Frontal cortex (tissue), 4 donors: ENCODE measurements around the gene CROCC2. TPM values are rescaled to one million over a fixed set of nuclear protein-coding genes. Genes with fewer than 3 reads are reported as not detected.

ENCODE experiments used
- DNase-seq, 2 donors: peaks; one replicate each; pipeline ENCODE4 v3.0.0; 2012; ENCODE audit warnings: low spot score in 2 of 2
- FAIRE-seq: peaks from 2 replicates; lab custom pipeline; 2012; peaks lifted over from hg19 to GRCh38; lab: Jason Lieb, UNC
- total RNA-seq: library from RNA; depleted of rRNA; stranded (reverse); fragments of >200 nt; gene quantifications from one replicate; pipeline ENCODE4 v1.2.3, GENCODE V29; 2014
- donor health status: control.
- donor health status: control.
- donor health status: control.

Gene CROCC2
- total RNA-seq, 1 donor from 2014 or later, result not detected

DNA sequence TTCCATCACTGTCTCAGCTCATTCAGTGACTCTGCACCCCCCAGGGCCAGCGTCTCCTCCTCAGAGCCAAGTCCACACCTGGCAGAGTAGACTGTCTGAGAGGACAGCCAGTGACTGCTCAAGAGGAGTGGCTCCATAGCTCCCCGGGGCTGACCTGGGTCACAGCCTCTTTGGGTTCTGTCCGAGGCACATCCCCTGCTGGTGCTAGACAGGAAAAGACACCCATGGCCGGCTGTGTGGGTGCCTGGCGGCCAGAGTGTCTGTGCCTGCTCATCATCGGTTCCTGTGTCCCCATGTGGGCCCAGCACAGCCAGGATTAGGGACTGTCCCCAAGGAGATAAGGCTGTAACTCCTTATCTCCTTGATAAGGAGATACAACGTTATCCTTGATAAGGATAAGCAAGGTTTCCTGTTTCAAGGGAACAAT, 3.5 kb upstream of the CROCC2 start:
- FAIRE-seq (no peak), DNase-seq (no peak)

DNA sequence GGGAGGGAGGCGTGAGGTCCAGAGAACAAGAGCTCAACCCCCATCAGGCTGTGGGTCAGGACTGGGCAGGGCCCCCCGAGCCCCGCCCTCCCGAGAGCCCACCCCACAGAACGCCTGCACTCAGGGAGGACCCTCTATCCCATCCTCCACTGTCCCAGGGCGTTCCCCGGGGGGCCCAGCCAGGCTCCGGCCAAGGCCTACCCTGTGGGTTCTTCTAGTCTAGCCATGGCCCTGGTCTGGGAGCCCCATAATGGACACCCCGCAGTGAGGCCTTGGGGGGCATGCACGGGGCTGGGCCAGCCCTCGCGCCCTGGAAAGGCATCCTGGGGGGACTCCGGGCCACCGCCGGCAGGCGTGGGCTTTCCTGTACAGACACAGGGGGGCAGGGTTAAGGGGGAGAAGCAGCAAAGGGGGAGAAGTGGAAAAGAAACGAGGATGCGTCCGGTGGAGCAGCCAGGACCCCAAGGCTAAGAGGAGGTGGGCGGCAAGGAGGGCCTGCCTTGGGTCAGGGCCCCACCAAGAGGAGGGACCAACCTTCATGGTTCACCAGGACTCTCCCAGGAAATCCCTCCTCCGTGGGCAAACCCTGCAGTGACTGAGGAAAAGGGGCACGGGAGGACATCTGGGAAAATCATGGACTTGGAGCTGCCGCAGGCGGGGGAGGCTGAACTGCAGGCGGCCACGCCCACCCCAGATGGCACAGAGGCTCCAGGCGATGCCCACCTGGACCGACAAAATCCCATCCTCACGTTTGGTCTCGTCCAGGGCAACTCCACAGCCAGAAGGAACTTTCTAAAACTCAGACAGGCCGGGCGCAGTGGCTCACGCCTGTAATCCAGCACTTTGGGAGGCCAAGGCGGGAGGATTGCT, 2.7 kb upstream of the CROCC2 start:
- no peak for DNase-seq
- no peak for FAIRE-seq

- FAIRE-seq (no peak), DNase-seq (no peak)
Observed at GRCh38 chr2:240904216-240905175, 1.6 kb upstream of the CROCC2 start.

GRCh38 chr2:240905176-240905781, 857 bp upstream of the CROCC2 start:
- DNase-seq (no peak), FAIRE-seq (no peak)

DNA sequence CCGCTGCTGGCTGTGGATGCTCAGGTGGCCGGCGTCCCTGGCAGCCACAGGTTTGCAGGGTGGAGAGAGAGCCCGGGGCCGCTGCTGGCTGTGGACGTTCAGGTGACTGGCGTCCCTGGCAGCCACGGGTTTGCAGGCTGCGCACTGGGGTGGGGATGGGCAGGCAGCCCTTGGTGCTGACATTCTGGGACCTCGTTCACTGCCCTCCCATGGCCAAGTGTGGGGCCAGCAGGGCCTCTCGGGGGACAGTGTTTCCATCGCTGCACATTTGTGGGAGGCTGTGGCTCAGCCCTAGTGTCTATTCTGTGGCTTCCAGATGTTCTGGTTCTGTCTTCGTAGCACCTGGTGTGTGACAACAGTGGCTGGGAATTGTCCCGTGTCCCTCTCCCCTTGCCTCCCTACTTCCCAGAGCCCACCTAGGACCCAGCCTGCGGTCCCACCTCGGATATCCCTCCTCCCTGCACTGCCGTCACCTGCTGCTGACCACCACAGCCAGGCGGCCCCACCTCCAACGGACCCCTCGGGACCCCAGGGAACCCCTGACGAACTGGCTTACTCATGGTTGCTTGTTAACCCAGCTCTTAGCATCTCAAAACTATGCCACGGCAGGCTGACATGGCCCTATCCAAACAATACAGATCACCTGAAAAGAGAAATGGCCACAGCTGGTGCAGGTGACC, 915 bp downstream of the CROCC2 start:
- DNase-seq, result no peak
- FAIRE-seq, result no peak

- DNase-seq, result no peak
- no peak for FAIRE-seq
Observed at GRCh38 chr2:240909216-240909974, 3.3 kb downstream of the CROCC2 start.

GRCh38 chr2:240911641-240912265, 5.6 kb downstream of the CROCC2 start:
- no peak for DNase-seq
- FAIRE-seq, result no peak

DNA sequence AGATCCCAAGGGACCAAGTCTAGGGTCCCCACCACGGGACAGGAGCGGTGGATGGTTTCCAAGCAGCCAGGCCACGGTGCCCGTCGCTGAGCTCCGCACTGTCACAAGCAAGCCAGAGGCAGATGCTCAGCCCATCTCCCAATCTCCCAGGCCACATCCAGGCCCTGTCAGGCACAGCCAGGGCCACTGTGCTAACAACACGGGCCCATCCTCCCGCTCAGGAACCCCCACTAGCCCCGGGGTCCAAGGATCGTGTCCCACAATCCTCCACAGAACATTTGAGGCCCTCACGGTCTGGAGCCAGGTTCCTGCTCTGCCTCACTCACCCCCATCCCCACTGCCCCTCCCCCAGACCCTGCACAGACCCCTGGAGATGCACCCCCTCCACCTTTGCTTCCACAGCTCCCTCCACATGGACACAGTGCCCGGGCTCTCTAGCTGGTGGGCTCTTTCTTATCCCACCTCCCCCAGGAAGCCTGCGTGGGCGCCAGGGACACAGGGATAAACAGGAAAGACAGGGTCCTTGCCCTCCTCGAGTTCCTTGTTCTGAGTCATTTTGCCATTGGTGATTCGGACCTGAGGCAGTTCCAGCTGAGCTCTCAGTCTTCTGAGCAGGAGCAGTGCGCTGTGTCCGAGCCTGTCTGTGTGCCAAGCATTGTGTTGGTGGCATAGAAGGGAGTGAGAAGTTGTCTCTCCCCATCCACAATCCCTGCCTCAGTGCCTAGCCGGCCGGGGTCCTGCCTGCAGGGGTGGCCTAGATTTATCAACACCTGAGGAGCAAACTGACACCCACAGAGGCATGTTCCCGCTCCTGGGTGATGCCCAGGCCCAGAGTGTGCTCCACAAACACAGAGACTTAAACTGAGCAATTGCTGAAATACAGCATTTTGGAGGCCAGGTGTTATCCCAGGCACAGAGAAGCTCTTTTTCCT, 7.0 kb downstream of the CROCC2 start:
- no peak for FAIRE-seq

DNA sequence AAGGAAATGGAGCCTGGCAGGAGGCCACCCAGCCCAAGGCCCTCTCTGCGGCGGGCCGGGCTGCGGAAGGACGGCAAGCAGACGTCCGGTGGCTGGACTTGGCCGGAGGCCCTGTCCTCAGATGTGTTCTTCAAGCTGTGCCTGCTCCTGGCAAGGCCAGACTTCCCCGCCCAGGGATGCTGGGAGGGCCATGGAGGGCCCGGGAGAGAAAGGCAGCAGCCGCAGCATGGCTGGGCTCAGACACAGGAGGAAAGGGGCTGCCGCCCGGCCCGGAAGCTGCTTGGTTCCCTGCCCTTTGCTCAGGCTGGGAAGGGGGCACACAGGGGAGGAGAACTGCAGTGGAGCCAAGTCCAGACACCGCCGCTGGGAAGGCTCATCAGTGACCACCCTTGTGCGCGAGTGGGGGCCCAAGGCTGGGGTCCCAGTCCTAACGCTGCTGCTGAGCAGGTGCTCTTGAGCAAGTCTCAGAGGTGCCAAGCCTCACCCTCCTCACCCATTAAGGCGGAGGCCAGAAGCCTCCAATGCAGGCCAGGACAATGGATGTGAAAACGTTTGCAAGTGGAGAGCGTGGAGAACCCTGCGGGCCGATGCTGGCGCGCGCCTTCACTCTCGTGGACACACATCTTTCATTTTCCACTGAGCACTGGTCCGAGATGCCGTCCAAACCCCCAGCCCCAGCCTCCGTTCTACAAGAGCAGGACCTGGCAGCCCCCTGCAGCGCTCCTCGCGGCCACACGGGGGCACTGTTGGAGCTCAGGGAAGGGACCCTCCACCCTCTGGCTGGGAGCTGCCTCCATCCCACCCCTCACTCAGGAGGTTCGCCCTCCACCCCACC, 7.9 kb downstream of the CROCC2 start:
- no peak for FAIRE-seq
- peak; percentile 69 to 73 for DNase-seq

More for the DNA sequence above, 7.0 kb downstream of the CROCC2 start:
- DNase-seq, result no peak

DNA sequence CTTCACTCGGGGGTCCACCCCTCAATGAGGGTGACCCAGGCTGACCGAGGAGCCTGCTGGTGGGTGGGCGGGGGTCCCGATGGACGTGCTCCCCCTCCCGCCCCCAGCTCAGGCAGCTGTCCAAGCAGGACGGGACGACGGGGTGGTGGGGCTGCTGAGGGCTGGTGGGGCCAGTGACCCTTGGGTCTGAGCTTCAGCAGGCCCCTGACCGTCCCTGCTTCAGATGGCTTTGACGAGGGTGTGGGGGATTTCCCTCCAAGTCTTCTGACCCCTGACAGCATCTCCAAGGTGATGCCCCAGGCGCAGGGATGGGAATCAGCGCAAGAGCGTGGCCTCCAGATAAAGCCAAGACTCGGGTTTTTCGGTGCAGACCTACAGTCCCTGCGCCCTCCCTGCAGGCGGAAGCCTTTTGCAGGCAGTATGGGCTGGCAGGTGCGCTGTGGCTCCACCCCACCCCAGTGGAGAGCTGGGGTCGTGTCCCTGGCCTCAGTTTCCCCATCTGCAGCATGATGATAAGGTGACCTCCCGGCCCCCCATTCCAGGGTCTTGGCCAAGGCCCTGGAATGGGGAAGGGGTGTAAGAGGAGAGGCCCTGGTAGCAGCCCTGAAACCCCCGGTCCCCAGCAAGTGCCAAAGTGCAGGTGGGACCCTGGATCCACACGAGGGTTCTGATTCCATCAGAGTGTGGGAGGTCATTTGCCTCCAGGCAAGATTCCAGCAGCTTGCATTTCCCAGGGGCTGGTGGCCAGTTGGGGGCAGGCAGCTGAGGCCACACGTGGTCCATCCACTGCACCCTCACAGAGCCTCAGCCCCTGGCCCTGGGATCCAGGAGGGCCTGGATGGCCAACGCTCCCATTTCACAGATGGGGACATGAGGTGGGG, 8.7 kb downstream of the CROCC2 start:
- DNase-seq (no peak), FAIRE-seq (no peak)

- no peak for DNase-seq
- FAIRE-seq, result no peak
Observed at GRCh38 chr2:240915526-240916341, 9.6 kb downstream of the CROCC2 start.

- peak in 1 of 2 donors; percentile 80 for DNase-seq
- FAIRE-seq, result no peak
Observed at GRCh38 chr2:240916571-240917008, 10.5 kb downstream of the CROCC2 start.

DNA sequence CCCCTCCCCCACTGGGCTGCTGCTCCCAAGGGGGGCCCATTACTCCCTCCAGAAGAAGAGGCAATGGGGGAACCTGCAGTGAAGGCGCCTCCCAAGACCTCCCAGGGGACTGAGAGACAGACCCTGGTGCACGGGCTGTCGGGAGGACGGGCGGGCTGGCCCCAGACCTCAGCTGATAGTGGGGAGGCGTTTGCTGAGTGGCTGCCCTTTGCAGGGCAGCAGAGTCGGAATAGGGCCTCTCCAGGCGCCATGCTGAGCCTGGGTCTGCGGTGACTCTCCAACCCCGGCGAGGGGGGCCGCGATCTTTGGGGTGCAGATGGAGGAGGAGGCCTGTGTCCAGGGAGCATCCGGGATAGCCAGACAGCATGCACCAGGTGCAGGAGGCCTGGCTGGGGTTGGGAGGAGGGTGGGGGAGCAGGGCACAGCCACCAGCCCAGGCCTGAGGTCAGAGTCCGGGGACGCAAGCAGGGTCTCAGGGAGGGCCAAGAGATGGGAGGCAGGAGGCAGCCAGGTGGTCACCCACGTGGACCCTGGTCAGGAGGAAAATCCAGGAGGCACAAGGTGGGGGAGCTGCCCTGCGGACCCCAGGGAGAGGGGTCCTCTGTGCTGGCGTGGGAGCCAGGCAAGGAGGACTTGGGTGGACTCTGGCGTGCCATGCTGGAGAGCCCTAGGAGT, 11.0 kb downstream of the CROCC2 start:
- DNase-seq, result no peak
- FAIRE-seq, result no peak

DNA sequence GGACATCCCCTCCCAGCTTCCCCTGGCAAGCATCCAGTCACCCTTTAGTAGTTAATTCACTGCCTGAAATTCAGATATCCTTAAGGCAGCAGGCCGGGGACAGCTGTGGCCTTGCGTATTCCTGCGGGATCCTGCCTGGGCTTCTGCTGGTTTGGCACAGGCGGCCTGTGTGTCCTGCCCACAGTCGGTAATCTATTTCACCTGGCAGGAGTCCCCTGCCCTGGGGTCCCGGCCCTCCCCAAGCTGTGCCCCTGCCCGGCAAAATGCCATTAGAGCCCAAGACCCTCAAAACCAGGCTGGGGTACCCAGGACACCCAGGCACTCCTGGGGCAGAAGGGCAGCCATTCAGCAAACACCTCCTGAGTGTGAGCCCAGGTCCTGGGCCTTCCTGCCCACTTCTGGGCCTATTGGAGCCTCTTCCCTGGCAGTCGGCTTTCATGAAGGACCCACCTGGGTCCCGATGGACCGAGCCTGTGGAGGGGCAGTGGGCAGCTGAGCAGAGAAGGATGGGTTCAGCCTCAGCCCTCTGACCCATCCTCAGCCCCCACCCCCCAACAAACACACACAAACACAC, 11.6 kb downstream of the CROCC2 start:
- no peak for FAIRE-seq
- no peak for DNase-seq
